ENCODE measurements around the gene MGME1. TPM values are rescaled to one million over a fixed set of nuclear protein-coding genes. Genes with fewer than 3 reads are reported as not detected.

The MGME1 gene
- total and polyA plus RNA-seq, 9 of the 15 experiments (the other 6 are each of a cell fraction or from before 2014, with no cell fraction given) = 13.4 to 45.1 (median 30.6) TPM

DNA sequence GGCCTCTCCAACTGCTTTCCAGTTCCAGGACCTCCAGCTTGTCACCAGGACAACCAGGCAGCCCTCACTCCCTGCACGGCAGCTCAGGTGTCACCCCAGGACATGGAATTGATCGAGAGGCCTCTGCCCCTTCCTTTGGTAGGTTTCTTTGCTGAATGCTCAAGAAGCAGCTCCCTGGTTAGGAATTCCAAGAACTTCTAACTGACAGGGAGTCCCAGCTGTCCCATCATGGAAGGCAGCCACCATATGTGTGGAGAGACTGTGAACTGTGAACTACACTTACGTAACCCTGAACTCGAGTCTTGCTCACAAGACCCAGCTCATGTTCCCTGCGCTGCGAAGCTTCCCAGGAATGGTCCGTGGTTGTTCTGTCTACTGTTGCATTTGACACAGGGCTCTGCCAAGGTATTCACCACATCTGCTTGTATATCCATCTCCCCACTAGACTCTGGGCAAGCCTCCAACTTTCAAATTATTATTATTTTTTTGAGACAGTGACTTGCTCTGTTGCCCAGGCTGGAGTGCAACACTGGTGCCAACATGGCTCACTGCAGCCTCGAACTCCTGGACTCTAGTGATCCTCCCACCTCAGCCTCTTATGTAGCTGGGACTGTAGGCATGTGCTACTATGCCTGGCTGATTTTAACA lies 35.7 kb downstream of the MGME1 start:
- TF ChIP-seq ARID2 (IDR thresholded peaks at IDR 0.05) = no peak
- TF ChIP-seq HDAC8 (tag; IDR thresholded peaks at IDR 0.05) = no peak
- TF ChIP-seq RBM25 (IDR thresholded peaks at IDR 0.05; ENCODE audit: low read depth, low read length, severe bottlenecking) = no peak
- DNase-seq (ENCODE audit: extremely low read depth in 1 of 4, low spot score in 3 of 4) = no peak
- peaks cover 0 to 9% of the 10 kb centered on the region in 2 experiments; a peak in 2 of 5 replicates for H3K4me1 ChIP-seq (replicated peaks in 1 of 2; ENCODE audit: control insufficient read depth in 2 of 2, insufficient read depth in 2 of 2, low read length in 2 of 2)
- ChIA-PET POLR2A (interaction anchor here (0.6 to 1.6 kb wide), 4 partner anchors 14 to 454 kb away, joined by 3 to 5 read pairs (median 4); no protein-coding TSS in a partner anchor), CTCF (ENCODE audit: low intra/inter-chr PET ratio) (no interaction called here)
- H4K20me1 ChIP-seq (replicated peaks; ENCODE audit: control insufficient read depth, insufficient read depth, low read length) = no peaks in the 10 kb centered on the region
- H3K36me3 ChIP-seq (ENCODE audit: control insufficient read depth, insufficient read depth, low read length) = no peaks in the 10 kb centered on the region
- H3K9me3 ChIP-seq (replicated peaks; ENCODE audit: control insufficient read depth, insufficient read depth, low read depth, low read length) = no peaks in the 10 kb centered on the region
- no peak overlapping the region for H2AFZ ChIP-seq (ENCODE audit: low read depth, low read length)
- no peak for FAIRE-seq
- H3K79me2 ChIP-seq (ENCODE audit: control insufficient read depth, insufficient read depth, low read length) = no peaks in the 10 kb centered on the region
- in situ Hi-C loops (cut with MboI) (no loop called here), intact Hi-C loops (cut with micrococcal nuclease) (no loop called here)
- H3K4me2 ChIP-seq (ENCODE audit: insufficient read depth, low read length) = no peak overlapping the region
- no TSS peak for BruUV-seq (replicated peaks)
- no peak overlapping the region for H3K27ac ChIP-seq (ENCODE audit: extremely low read depth, low read depth, low read length)
- no peak overlapping the region for H3K4me3 ChIP-seq
- WGBS (ENCODE audit: insufficient coverage, low coverage, missing lambda C conversion rate) = 35% methylated on average over 7 of the region's 8 CpGs
- no peak overlapping the region for H3K9ac ChIP-seq (ENCODE audit: insufficient read depth in 1 of 2, low read depth in 2 of 2, low read length in 2 of 2)
- ATAC-seq = no peak
- H3K9me1 ChIP-seq (ENCODE audit: control insufficient read depth, insufficient read depth, low read length) = no peaks in the 10 kb centered on the region
- 0 out of 5 replicates have a peak, but pooled peaks cover 0 to 2% of the 10 kb centered on the region in 2 experiments for H3K27me3 ChIP-seq (ENCODE audit: control insufficient read depth in 2 of 2, insufficient read depth in 2 of 2, low read length in 2 of 2)

DNA sequence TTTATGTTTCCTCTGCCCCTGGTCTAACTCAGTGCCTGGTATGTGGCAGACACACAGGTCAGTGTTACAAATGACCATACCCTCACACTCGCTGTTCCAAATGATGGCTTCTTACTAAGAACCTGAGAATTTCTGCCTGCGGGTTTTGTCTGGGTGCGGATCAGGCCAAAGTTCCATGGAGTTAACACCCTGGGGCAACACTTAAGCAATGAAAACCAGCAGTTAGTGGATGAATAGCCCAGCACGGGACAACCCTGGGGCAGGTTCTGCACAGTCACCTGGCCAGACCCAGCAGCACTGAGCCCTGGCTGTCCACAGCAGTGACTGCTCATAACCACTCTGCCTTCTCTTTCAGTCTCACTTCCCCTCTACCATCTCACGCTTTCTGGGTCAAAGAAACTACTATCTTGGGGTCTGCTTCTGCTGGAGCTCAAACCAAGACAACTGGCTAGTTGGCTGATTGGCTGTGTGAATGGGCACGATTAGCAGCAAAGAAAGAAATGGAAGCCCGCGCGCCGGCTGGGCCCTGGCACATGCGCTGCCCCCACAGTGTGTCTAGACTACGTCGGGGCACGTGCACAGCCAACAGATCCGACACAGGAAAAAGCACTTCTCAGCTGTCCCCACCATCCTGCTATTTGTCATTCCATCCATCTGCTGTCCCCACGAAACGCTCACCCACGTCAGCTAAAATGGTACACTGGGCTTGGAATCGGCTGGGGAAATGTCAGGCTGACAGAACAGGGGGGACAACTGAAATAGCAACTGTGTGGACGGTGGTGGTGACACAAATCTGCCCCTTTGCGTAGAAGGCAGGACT lies 36.6 kb downstream of the MGME1 start:
- in situ Hi-C loops (cut with MboI) = no loop called here
- no peak overlapping the region for H3K4me3 ChIP-seq
- 54% methylated on average over 20 of the region's 21 CpGs for WGBS (ENCODE audit: insufficient coverage, low coverage, missing lambda C conversion rate)
- FAIRE-seq (no peak), DNase-seq (ENCODE audit: extremely low read depth in 1 of 4, low spot score in 3 of 4) (no peak), ATAC-seq (peak; percentile 39; the same call in 1 of the 3 replicates)
- no peak overlapping the region for H3K27ac ChIP-seq (ENCODE audit: extremely low read depth, low read depth, low read length)
- H2AFZ ChIP-seq (ENCODE audit: low read depth, low read length) = no peak overlapping the region
- no peak overlapping the region for H3K9ac ChIP-seq (ENCODE audit: insufficient read depth in 1 of 2, low read depth in 2 of 2, low read length in 2 of 2)
- ChIA-PET POLR2A (interaction anchor here (0.6 kb wide), 1 partner anchor 1101 kb away, joined by 3 read pairs; no protein-coding TSS in a partner anchor), CTCF (ENCODE audit: low intra/inter-chr PET ratio) (no interaction called here)
- no peaks in the 10 kb centered on the region for H3K9me3 ChIP-seq (replicated peaks; ENCODE audit: control insufficient read depth, insufficient read depth, low read depth, low read length)
- H3K36me3 ChIP-seq (ENCODE audit: control insufficient read depth, insufficient read depth, low read length) = no peaks in the 10 kb centered on the region
- H3K4me2 ChIP-seq (ENCODE audit: insufficient read depth, low read length) = no peak overlapping the region
- peaks cover 0 to 9% of the 10 kb centered on the region in 2 experiments; a peak in 2 of 5 replicates for H3K4me1 ChIP-seq (replicated peaks in 1 of 2; ENCODE audit: control insufficient read depth in 2 of 2, insufficient read depth in 2 of 2, low read length in 2 of 2)
- no peaks in the 10 kb centered on the region for H4K20me1 ChIP-seq (replicated peaks; ENCODE audit: control insufficient read depth, insufficient read depth, low read length)
- no TSS peak for BruUV-seq (replicated peaks)
- intact Hi-C loops (cut with micrococcal nuclease) = no loop called here
- H3K9me1 ChIP-seq (ENCODE audit: control insufficient read depth, insufficient read depth, low read length) = no peaks in the 10 kb centered on the region
- H3K79me2 ChIP-seq (ENCODE audit: control insufficient read depth, insufficient read depth, low read length) = no peaks in the 10 kb centered on the region
- H3K27me3 ChIP-seq (ENCODE audit: control insufficient read depth in 2 of 2, insufficient read depth in 2 of 2, low read length in 2 of 2) = no peaks in the 10 kb centered on the region
- TF ChIP-seq ZNF239 (CRISPR knock-in tag; IDR thresholded peaks at IDR 0.05) = no peak
- TF ChIP-seq NFIC (IDR thresholded peaks at IDR 0.05) = no peak
- TF ChIP-seq, protein P1, sequence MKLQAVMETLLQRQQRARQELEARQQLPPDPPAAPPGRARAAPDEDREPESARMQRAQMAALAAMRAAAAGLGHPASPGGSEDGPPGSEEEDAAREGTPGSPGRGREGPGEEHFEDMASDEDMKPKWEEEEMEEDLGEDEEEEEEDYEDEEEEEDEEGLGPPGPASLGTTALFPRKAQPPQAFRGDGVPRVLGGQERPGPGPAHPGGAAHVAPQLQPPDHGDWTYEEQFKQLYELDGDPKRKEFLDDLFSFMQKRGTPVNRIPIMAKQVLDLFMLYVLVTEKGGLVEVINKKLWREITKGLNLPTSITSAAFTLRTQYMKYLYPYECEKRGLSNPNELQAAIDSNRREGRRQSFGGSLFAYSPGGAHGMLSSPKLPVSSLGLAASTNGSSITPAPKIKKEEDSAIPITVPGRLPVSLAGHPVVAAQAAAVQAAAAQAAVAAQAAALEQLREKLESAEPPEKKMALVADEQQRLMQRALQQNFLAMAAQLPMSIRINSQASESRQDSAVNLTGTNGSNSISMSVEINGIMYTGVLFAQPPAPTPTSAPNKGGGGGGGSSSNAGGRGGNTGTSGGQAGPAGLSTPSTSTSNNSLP (IDR thresholded peaks at IDR 0.05; ENCODE audit: borderline replicate concordance, low read depth, low read length) = no peak
- TF ChIP-seq, protein P2, sequence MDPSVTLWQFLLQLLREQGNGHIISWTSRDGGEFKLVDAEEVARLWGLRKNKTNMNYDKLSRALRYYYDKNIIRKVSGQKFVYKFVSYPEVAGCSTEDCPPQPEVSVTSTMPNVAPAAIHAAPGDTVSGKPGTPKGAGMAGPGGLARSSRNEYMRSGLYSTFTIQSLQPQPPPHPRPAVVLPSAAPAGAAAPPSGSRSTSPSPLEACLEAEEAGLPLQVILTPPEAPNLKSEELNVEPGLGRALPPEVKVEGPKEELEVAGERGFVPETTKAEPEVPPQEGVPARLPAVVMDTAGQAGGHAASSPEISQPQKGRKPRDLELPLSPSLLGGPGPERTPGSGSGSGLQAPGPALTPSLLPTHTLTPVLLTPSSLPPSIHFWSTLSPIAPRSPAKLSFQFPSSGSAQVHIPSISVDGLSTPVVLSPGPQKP (CRISPR knock-in tag; IDR thresholded peaks at IDR 0.05) = no peak
- TF ChIP-seq ZEB2 (IDR thresholded peaks at IDR 0.05) = no peak
- no peak for TF ChIP-seq RBM34 (IDR thresholded peaks at IDR 0.05; ENCODE audit: borderline replicate concordance, insufficient read depth, low read length)
- TF ChIP-seq NFATC3 (IDR thresholded peaks at IDR 0.05) = no peak
- no peak for TF ChIP-seq STAG1 (CRISPR knock-in tag; IDR thresholded peaks at IDR 0.05; ENCODE audit: borderline replicate concordance)
- no peak for TF ChIP-seq ZNF79 (CRISPR knock-in tag; IDR thresholded peaks at IDR 0.05; ENCODE audit: low read depth)
